ENCODE data around the gene RAB11B.

DNA sequence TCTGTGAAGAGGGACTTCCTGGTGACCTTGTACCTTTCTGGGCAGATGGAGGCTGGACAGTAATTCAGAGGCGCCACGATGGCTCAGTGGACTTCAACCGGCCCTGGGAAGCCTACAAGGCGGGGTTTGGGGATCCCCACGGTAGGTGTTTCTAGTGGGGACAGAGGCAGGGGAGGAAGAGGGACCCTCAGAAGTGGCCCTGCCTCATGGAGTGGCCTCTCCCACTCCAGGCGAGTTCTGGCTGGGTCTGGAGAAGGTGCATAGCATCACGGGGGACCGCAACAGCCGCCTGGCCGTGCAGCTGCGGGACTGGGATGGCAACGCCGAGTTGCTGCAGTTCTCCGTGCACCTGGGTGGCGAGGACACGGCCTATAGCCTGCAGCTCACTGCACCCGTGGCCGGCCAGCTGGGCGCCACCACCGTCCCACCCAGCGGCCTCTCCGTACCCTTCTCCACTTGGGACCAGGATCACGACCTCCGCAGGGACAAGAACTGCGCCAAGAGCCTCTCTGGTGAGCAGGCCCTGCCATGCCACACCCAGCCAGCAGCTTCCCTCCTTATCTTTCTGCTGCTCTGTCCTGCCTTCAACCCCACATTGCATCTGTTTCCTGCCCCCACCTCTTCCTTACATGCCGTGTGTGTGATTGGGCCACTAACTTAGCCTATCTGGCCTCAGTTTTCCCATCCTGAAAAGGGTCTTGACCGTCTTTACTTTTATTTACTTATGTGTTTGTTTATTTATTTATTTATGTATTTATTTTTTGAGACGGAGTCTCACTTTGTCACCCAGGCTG lies 19.0 kb upstream of the RAB11B start:
- no peak for TF ChIP-seq NRF1 (conservative IDR thresholded peaks at IDR 0.05; ENCODE audit: low read depth, low read length)
- TF ChIP-seq, protein P1, sequence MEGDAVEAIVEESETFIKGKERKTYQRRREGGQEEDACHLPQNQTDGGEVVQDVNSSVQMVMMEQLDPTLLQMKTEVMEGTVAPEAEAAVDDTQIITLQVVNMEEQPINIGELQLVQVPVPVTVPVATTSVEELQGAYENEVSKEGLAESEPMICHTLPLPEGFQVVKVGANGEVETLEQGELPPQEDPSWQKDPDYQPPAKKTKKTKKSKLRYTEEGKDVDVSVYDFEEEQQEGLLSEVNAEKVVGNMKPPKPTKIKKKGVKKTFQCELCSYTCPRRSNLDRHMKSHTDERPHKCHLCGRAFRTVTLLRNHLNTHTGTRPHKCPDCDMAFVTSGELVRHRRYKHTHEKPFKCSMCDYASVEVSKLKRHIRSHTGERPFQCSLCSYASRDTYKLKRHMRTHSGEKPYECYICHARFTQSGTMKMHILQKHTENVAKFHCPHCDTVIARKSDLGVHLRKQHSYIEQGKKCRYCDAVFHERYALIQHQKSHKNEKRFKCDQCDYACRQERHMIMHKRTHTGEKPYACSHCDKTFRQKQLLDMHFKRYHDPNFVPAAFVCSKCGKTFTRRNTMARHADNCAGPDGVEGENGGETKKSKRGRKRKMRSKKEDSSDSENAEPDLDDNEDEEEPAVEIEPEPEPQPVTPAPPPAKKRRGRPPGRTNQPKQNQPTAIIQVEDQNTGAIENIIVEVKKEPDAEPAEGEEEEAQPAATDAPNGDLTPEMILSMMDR (IDR thresholded peaks at IDR 0.05 in 2 of 3, conservative IDR thresholded peaks at IDR 0.05 in 1 of 3; ENCODE audit: control insufficient read depth in 2 of 3, extremely low read depth in 1 of 3, insufficient read depth in 1 of 3, low read depth in 3 of 3, low read length in 3 of 3): no peak
- no peak for TF ChIP-seq STAT1 (conservative IDR thresholded peaks at IDR 0.05)
- TF ChIP-seq CBFB (IDR thresholded peaks at IDR 0.05; ENCODE audit: low read depth): no peak
- TF ChIP-seq POLR2A (IDR thresholded peaks at IDR 0.05; ENCODE audit: low read depth, low read length): no peak
- no peak for TF ChIP-seq CHD1 (IDR thresholded peaks at IDR 0.05; ENCODE audit: low read depth, low read length)
- TF ChIP-seq JUNB (IDR thresholded peaks at IDR 0.05): no peak
